GM18505 (cell line): ENCODE measurements around the gene PDGFD.

Experiments used
- ATAC-seq: cut with Tn5 transposase; IDR thresholded peaks from one replicate; pipeline ENCODE4 v1.9.1; 2021; ENCODE audit not compliant: unreplicated experiment
- POLR2A ChIP-seq: IDR thresholded peaks from 4 replicates; pipeline ENCODE4 v1.6.1; 2011; ENCODE audit warnings: borderline replicate concordance; ENCODE audit not compliant: insufficient read depth, insufficient read length; ENCODE audit errors: extremely low read depth

The PDGFD gene

DNA sequence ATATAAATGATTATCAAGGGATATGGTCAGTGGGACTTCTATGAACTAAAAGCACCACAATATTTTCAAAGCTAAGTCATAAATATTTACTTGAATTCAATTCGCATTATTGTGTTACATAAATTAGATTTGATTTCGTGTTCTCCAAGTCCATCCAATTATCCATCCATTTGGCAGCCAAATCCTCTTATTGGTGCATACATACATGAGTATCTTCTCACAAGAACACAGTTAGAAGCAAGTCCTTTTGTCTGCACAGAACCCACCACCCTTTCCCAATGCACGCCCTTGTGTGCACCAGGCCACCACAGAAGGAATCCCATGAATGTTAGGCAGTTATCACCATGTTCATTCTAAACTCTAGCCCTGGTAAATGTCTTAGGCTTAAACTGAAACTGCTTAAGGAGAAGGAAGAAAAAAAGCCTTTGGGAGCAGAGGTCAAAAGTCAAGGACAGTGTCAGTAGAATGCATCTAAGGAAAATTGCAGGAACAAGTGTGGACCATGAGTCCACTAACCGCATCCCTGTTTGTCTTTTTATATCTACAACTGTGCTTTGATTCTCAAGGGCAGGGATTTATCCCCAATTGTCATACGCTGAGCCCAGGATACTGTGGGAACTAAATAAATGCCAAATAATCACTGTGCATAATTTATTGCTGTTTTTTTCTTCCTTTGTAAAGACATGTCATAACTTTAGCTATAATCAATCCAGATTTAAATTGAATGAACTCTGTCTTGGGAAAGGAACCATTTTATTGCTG lies 235.7 kb downstream of the PDGFD start:
- no peak for ATAC-seq
- no peak for TF ChIP-seq POLR2A

DNA sequence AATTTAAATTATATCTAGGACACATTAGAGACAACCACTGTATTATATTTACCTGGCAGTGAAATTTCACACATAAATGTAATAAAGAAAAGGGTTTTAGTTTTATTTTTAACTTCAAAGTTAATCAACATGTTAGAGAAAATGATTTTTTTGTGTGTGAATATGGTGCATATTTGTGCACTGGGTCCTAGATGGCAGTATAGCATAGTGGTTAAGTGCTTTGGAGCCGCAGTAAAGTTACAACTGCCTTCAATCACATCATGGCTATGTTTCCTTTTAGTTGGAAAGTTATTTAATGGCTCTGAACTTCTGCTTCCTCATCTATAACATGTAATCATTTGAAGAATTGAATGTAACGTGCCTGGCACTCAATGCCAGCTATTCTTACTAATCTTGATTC lies 236.4 kb downstream of the PDGFD start:
- TF ChIP-seq POLR2A, result no peak
- ATAC-seq, result no peak

DNA sequence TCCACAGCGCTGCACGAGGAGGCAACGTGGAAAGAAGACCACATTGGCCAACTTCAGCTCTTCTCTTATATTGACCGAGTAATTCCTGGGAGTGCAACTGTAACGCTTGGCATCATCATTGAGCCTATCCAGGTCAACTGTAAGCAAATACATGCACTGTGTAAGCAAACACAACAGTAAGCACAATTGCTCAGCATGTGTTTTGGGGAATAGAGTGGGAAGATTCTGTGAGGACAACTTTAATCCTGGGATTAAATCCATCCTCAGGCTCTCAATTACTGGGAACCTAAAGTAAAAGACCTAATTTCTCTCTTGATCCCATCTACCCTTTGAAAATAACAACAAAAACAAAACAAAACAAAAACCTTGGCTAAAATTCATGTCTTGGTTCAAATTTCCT lies 237.0 kb downstream of the PDGFD start:
- no peak for ATAC-seq
- TF ChIP-seq POLR2A, result no peak

DNA sequence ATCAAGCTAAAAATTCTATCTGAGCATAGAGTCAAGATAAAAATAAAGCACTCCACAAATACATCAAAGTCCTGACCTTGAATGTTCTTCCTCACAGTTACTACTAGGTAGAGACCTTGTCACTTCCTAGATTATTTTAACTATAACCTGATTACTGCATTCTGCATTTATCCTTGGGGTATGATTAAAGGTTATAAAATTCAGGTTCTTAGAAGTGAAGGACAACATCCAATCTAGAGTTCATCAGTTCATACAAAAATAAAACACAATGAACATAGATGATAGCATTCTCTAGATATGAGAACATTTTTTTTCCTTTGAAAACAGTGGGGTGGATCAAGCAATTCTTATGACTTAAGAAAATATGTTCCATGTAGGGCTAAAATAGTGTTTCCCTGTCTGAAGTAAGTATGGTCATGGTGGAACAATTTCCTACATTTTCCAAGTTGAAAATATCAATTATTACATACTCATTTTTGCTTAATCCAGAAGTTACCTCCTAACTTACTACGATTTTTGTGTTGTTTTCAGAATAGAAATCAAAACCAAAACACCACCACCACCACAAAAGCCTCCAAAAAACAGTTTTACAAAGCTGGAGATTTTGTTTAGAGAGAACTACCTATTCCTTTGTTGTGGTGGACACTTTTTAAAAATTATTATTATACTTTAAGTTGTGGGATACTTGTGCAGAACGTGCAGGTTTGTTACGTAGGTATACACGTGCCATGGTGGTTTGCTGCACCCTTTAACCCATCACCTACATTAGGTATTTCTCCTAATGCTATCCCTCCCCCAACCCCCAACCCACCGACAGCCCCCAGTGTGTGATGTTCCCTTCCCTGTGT lies 239.6 kb downstream of the PDGFD start:
- ATAC-seq, result no peak
- no peak for TF ChIP-seq POLR2A

DNA sequence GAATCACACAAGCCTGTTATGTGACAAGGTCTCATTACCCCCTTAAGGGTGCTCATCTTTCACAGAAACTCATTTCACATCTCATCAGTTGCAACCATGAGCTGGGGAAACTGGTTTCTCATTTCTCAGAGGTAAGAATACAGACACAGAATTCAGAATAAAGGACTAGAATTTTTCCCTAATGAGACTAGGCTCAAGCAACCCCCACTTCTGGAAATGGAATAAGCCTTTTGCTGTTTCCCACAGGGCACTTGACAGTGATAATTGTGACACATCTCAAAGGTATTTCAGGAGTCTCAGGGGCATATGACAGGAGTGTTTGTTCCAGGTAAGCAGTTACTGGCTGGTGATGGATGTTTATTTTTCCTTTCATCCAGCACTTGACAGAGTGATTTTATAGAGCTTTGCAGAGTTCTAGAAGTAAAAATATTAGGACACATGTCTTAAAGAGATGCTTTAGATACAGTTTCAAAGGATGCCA lies 240.5 kb downstream of the PDGFD start:
- no peak for ATAC-seq
- no peak for TF ChIP-seq POLR2A

DNA sequence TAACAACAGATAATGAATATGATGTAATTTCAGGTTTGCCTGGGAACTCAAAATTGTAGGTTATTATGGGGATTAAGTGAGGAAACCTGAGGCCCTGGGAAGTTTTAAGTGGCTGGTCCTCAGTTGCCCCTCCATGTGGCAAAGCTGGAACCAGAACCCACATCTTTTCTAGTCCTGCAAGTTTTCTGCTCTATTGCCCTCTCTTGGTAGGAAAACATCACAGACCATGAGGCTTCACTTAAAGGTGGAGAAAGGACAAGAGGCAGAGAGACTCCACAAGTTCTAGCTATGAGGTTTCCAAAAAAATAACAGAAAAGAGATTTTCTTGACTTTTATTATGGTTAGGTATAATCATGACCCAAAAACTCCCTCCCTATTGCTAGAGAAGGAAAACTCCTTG lies 243.0 kb downstream of the PDGFD start:
- no peak for TF ChIP-seq POLR2A
- no peak for ATAC-seq

DNA sequence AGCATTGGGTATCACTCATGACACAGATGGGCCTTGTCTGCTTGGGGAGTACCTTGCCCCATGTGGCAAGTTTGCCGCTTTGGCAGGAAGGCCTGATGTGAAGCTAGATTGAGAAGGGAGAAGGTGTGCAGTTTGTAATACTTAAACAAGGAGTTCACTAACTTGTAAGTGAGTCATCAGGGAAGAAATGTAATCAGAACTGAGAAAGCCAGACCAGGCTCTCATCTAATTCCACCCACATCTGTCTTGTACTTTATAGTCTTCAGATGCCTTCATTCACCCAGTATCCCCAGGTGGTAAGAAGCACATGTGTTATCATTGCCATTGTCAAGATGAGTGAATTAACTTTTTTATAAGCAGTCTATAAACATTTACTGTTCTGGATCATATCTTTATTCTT lies 243.5 kb downstream of the PDGFD start:
- TF ChIP-seq POLR2A, result no peak
- ATAC-seq, result peak; percentile 66

DNA sequence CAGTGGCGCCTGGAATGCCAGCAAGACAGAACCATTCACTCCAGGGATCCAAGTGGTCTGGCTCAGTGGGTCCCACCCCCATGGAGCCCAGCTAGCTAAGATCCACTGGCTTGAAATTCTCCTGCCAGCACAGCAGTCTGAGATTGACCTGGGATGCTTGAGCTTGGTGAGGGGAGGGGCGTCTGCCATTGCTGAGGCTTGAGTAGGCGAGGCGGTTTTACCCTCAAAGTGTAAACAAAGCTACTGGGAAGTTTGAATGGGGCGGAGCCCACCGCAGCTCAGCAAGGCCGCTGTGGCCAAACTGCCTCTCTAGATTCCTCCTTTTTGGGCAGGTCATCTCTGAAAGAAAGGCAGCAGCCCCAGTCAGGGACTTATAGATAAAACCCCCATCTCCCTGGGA lies 253.2 kb downstream of the PDGFD start:
- ATAC-seq, result no peak
- TF ChIP-seq POLR2A, result no peak

DNA sequence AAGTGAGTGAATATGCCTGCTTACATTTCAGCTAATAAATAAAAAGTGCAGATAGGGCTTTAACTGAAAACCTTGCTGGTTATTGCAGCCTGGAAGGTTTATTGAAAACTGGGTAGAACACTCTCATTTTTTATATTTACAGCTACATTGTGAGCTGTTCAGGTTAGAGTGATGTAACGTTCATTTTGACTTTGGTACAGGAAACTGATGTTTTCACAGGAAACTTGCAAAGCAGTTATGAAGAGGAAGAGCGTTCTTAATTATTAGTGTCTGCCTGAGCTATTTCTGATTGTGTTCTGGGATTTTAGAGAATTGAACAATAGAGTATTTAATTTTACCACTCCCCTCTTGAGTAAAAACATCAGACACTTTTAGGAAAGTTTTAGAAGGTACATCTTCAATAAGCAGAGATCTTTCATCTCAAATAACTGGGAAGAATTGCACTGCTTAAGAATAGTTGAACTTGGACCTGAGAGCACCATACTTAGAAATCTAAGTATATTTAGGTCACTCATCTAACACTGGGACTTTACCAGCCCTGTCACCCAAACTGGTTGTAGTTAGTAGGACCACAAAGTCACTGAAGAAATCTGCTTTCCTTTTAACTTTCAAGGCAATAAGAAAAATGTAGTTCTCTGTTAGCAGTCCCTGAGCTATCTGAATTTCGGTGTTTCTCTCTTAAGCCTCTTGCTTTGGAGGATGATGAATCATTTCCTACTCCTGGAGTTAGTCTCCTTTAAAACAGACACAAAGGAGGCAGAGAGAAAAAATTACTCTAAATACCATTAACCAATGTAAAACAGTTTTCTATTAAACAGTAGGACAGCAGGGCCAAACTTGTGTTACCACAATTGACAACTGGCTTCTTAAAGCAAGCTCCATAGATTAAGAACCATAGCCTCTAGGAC lies 256.1 kb downstream of the PDGFD start:
- no peak for ATAC-seq
- TF ChIP-seq POLR2A, result no peak

DNA sequence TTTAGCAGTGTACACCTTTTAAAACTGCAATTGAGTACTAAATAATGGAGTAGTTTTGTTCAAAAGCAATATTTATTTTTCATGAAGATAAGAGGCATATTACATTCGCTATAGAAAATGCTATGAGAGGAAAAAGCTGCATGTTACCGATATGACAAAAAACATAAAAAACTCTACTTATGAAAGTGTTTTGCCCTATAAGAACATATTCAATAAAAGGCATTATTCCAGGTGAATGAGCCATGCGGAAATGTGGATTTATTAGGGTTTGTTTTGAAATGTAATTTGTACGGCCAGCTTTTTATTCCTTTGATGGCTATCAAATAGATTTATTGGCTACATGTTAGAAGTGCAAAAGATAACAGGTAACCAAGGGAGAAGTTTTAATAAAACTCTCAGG lies 256.8 kb downstream of the PDGFD start:
- ATAC-seq, result no peak
- no peak for TF ChIP-seq POLR2A

DNA sequence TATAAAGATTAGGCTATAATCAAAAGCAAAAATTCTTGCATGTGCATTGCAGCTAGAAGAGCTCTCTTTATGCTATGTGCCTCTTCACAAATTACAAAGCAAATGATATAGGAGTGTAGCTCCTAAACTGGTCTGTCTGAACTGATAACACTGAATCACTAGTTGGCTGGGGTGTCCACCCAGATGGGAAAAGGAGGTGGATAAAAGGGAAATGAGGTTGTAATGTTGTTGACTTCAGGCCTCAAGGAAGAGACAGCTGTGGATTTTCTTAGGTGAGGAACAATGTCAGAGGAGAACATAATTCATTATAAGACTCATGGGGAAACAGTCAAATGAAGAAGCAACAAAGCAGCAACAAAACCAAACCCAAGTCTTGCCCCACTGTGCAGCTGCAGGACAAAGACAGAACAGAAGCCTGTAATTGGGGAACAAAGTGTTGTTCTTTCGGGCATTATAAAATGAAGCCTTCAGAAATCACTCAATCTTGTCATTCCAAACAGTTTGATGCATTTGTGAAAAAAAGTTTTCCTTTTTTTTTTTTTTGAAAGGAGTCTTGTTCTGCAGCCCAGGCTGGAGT lies 257.6 kb downstream of the PDGFD start:
- no peak for TF ChIP-seq POLR2A
- ATAC-seq, result no peak

DNA sequence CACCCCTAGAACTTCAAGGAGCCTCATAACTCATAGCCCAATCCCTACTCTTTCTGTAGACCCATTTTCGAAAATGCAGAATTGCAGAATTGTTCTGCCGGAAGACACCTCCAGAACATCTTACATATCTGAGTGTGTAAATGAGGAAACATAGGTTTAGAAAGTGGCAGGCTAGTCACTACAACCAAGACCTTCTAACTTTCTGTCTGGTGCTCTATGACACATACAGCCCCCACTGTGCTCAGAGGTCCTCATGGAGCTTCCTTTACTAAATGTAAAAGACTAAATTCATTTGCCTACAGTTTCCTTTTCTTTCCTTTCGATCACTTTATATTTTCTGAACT lies 259.7 kb downstream of the PDGFD start:
- no peak for TF ChIP-seq POLR2A
- ATAC-seq, result peak; percentile 90
